Prostate gland (tissue), 2 donors: ENCODE results near the gene WDR26.

Experiments
- CTCF ChIP-seq, 4 experiments: fragments of 200-600 bp in 2 of 4; fragments of 450-650 bp in 2 of 4; sonication (generic) in 2 of 4; IDR thresholded peaks; 1 replicate in 3 of 4; 2 replicates in 1 of 4; pipeline ENCODE4 v1.5.1; 2016 to 2019; ENCODE audit warnings: antibody characterized with exemption in 4 of 4, mild to moderate bottlenecking in 2 of 4, moderate library complexity in 2 of 4
- POLR2A ChIP-seq: fragments of 450-650 bp; IDR thresholded peaks from one replicate; pipeline ENCODE4 v1.6.1; 2016; ENCODE audit warnings: antibody characterized with exemption, mild to moderate bottlenecking
- POLR2AphosphoS5 ChIP-seq: sonication (generic); formaldehyde crosslinking; IDR thresholded peaks from one replicate; pipeline ENCODE4 v1.6.1; 2017; ENCODE audit warnings: antibody characterized with exemption

GRCh38 chr1:224466154-224466553 lies 31.6 kb upstream of the WDR26 start:
- TF ChIP-seq POLR2A: no peak
- TF ChIP-seq CTCF (IDR thresholded peaks at IDR 0.05): no peak
- TF ChIP-seq POLR2AphosphoS5: no peak
